Measurements from ENCODE around the gene NCAPG2.

DNA sequence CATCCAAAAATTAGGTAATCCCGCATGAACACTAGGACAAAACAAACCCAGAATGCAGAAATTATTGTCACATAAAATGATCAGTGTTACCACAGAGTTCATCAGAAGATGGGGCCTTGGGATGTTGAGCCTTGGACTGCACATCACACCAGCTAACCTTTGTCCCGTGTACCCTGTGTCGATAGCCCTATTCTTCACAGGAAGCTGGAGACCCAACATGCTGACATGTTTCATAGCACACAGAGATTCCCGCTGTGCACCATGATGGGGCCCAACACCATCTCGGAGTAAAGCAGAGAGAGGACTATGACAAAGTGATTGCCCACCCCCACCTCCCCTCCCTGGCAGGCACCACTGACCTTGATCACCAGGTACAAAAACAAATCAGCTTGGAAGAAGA lies 121.5 kb downstream of the NCAPG2 start:
- TF ChIP-seq, protein P1, sequence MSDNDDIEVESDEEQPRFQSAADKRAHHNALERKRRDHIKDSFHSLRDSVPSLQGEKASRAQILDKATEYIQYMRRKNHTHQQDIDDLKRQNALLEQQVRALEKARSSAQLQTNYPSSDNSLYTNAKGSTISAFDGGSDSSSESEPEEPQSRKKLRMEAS (CRISPR knock-in tag; IDR thresholded peaks at IDR 0.05), result no peak
- TF ChIP-seq, protein P2, sequence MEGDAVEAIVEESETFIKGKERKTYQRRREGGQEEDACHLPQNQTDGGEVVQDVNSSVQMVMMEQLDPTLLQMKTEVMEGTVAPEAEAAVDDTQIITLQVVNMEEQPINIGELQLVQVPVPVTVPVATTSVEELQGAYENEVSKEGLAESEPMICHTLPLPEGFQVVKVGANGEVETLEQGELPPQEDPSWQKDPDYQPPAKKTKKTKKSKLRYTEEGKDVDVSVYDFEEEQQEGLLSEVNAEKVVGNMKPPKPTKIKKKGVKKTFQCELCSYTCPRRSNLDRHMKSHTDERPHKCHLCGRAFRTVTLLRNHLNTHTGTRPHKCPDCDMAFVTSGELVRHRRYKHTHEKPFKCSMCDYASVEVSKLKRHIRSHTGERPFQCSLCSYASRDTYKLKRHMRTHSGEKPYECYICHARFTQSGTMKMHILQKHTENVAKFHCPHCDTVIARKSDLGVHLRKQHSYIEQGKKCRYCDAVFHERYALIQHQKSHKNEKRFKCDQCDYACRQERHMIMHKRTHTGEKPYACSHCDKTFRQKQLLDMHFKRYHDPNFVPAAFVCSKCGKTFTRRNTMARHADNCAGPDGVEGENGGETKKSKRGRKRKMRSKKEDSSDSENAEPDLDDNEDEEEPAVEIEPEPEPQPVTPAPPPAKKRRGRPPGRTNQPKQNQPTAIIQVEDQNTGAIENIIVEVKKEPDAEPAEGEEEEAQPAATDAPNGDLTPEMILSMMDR (IDR thresholded peaks at IDR 0.05), result no peak
- TF ChIP-seq, protein P3, sequence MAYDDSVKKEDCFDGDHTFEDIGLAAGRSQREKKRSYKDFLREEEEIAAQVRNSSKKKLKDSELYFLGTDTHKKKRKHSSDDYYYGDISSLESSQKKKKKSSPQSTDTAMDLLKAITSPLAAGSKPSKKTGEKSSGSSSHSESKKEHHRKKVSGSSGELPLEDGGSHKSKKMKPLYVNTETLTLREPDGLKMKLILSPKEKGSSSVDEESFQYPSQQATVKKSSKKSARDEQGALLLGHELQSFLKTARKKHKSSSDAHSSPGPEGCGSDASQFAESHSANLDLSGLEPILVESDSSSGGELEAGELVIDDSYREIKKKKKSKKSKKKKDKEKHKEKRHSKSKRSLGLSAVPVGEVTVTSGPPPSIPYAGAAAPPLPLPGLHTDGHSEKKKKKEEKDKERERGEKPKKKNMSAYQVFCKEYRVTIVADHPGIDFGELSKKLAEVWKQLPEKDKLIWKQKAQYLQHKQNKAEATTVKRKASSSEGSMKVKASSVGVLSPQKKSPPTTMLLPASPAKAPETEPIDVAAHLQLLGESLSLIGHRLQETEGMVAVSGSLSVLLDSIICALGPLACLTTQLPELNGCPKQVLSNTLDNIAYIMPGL (CRISPR knock-in tag; IDR thresholded peaks at IDR 0.05), result no peak
- TF ChIP-seq, protein P4, sequence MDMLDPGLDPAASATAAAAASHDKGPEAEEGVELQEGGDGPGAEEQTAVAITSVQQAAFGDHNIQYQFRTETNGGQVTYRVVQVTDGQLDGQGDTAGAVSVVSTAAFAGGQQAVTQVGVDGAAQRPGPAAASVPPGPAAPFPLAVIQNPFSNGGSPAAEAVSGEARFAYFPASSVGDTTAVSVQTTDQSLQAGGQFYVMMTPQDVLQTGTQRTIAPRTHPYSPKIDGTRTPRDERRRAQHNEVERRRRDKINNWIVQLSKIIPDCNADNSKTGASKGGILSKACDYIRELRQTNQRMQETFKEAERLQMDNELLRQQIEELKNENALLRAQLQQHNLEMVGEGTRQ (CRISPR knock-in tag; IDR thresholded peaks at IDR 0.05), result no peak
- TF ChIP-seq FOXJ3 (CRISPR knock-in tag; IDR thresholded peaks at IDR 0.05; ENCODE audit: borderline replicate concordance) (no peak), CREM (CRISPR knock-in tag; IDR thresholded peaks at IDR 0.05) (no peak), ZBTB21 (CRISPR knock-in tag; IDR thresholded peaks at IDR 0.05; ENCODE audit: borderline replicate concordance) (no peak)
- TF ChIP-seq, protein P5, sequence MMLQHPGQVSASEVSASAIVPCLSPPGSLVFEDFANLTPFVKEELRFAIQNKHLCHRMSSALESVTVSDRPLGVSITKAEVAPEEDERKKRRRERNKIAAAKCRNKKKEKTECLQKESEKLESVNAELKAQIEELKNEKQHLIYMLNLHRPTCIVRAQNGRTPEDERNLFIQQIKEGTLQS (CRISPR knock-in tag; conservative IDR thresholded peaks at IDR 0.05), result no peak
- TF ChIP-seq, protein P6, sequence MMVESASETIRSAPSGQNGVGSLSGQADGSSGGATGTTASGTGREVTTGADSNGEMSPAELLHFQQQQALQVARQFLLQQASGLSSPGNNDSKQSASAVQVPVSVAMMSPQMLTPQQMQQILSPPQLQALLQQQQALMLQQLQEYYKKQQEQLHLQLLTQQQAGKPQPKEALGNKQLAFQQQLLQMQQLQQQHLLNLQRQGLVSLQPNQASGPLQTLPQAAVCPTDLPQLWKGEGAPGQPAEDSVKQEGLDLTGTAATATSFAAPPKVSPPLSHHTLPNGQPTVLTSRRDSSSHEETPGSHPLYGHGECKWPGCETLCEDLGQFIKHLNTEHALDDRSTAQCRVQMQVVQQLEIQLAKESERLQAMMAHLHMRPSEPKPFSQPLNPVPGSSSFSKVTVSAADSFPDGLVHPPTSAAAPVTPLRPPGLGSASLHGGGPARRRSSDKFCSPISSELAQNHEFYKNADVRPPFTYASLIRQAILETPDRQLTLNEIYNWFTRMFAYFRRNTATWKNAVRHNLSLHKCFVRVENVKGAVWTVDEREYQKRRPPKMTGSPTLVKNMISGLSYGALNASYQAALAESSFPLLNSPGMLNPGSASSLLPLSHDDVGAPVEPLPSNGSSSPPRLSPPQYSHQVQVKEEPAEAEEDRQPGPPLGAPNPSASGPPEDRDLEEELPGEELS (CRISPR knock-in tag; IDR thresholded peaks at IDR 0.05), result no peak
- TF ChIP-seq, protein P7, sequence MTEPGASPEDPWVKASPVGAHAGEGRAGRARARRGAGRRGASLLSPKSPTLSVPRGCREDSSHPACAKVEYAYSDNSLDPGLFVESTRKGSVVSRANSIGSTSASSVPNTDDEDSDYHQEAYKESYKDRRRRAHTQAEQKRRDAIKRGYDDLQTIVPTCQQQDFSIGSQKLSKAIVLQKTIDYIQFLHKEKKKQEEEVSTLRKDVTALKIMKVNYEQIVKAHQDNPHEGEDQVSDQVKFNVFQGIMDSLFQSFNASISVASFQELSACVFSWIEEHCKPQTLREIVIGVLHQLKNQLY (CRISPR knock-in tag; IDR thresholded peaks at IDR 0.05), result no peak
- TF ChIP-seq, protein P8, sequence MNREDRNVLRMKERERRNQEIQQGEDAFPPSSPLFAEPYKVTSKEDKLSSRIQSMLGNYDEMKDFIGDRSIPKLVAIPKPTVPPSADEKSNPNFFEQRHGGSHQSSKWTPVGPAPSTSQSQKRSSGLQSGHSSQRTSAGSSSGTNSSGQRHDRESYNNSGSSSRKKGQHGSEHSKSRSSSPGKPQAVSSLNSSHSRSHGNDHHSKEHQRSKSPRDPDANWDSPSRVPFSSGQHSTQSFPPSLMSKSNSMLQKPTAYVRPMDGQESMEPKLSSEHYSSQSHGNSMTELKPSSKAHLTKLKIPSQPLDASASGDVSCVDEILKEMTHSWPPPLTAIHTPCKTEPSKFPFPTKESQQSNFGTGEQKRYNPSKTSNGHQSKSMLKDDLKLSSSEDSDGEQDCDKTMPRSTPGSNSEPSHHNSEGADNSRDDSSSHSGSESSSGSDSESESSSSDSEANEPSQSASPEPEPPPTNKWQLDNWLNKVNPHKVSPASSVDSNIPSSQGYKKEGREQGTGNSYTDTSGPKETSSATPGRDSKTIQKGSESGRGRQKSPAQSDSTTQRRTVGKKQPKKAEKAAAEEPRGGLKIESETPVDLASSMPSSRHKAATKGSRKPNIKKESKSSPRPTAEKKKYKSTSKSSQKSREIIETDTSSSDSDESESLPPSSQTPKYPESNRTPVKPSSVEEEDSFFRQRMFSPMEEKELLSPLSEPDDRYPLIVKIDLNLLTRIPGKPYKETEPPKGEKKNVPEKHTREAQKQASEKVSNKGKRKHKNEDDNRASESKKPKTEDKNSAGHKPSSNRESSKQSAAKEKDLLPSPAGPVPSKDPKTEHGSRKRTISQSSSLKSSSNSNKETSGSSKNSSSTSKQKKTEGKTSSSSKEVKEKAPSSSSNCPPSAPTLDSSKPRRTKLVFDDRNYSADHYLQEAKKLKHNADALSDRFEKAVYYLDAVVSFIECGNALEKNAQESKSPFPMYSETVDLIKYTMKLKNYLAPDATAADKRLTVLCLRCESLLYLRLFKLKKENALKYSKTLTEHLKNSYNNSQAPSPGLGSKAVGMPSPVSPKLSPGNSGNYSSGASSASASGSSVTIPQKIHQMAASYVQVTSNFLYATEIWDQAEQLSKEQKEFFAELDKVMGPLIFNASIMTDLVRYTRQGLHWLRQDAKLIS (CRISPR knock-in tag; IDR thresholded peaks at IDR 0.05; ENCODE audit: borderline replicate concordance), result no peak

All from WTC11 (cell line).